GM18951 (cell line): ENCODE data around the gene DCUN1D2.

Experiments used
- POLR2A ChIP-seq: IDR thresholded peaks from 4 replicates; pipeline ENCODE4 v1.6.1; 2011; ENCODE audit warnings: mild to moderate bottlenecking; ENCODE audit not compliant: insufficient read length, insufficient read depth; ENCODE audit errors: extremely low read depth
- in situ Hi-C: fragments of 300-500 bp; cut with MboI; formaldehyde crosslinking; loops from one replicate; pipeline ENCODE4 v1.12.0; 2022; ENCODE audit warnings: low sequenced_read_pairs, mixed read lengths, inconsistent platforms; ENCODE audit not compliant: unreplicated experiment

DCUN1D2 gene

DNA sequence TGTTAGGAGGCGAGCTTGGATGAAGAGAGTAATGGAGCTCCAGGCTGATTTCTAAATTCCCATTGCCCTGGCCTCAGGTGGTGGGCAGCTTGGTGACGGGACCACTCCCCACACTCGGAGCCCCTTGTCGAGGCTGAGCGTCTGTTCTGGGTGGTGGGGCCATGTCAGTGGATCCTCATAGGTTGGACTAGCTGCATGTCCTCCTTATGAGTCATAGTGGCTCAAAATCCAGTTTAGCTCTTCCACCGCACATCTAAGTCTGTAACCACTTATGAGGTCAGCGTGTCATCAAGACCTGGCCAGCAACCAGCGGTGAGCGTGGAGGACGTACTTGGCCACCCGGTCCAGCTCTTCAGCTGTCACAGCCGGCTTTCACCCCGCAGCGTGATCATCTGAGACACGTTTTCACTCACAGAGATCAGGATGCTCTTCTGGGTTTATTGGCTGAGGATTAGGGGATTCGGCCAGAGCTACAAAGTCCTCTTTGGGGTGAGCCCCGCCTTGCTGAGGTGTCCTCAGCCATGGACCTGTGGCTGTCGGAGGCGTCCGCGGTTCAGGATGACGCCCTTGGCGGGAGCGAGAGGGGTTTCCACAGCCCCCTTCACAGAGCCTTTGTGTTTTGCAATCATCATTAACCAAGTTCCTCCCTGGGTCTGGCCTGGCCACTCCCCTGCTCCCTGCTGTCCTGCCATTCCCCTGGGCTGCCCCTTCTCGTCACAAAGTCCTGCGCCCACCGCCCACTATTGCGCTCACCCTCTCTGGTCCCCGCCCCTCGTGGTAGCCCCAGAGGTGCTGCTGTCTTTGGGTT lies 79.1 kb downstream of the DCUN1D2 start:
- in situ Hi-C loops, result no loop called here
- no peak for TF ChIP-seq POLR2A

DNA sequence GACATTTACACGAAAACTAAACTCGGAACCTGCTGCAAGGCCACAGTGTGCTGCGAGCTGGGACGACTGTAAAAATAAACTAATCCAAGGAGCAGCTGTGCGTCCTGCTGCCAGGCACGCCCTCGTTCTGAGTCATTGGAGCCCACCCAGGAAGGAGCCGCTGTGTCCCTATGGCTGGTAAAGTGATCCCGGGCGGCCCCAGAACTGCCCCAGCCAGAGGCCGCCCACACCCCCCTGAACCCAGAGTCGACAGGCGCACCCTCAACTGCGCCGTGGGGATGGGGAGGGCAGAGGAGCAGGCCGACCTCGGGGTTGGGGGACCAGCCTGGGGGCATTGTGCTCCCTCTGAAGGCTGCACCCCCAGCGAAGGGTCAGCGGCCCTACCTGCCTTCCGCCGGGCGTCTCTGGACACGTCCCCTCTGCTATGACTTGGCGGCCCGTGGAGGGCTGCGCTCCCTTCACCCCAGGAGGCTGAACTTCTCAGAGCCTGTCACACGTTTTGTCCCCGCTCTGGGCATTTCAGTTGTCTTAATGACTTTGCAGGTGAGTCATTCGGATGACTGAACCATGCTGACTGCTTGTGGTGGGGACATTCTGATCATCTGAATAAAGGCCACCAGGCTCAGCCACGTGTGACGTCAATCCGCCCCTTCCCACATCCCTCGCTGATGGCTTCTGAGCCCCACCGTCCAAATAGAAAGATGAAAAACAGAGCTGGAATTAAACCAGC lies 79.9 kb downstream of the DCUN1D2 start:
- TF ChIP-seq POLR2A, result no peak
- in situ Hi-C loops, result no loop called here

- TF ChIP-seq POLR2A, result no peak
- in situ Hi-C loops, result no loop called here
Observed at GRCh38 chr13:113408562-113408961, 81.9 kb downstream of the DCUN1D2 start.

GRCh38 chr13:113407531-113408393 lies 82.7 kb downstream of the DCUN1D2 start:
- TF ChIP-seq POLR2A, result no peak
- in situ Hi-C loops, result no loop called here

DNA sequence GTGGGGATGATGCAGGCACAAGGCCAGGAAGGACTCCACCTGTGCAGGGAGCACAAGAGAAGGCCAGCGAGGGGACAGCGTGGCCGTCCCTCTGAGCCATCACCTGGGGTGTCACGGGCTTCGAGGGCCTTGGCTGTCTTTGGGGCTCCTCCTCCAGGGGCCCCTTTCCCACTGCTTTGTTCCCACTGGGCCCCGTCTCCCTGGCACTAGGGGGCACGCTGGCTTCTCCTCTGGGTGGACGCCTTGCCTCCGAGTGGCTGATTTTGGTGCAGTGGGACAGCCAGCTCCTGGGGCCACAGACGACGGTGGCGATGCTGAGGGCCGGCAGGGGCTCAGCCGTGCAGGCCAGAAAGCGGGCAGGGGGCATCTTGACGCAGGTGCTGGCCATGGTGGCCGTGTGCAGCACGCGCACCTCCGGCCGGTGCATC lies 83.4 kb downstream of the DCUN1D2 start:
- in situ Hi-C loops, result no loop called here
- TF ChIP-seq POLR2A, result no peak

DNA sequence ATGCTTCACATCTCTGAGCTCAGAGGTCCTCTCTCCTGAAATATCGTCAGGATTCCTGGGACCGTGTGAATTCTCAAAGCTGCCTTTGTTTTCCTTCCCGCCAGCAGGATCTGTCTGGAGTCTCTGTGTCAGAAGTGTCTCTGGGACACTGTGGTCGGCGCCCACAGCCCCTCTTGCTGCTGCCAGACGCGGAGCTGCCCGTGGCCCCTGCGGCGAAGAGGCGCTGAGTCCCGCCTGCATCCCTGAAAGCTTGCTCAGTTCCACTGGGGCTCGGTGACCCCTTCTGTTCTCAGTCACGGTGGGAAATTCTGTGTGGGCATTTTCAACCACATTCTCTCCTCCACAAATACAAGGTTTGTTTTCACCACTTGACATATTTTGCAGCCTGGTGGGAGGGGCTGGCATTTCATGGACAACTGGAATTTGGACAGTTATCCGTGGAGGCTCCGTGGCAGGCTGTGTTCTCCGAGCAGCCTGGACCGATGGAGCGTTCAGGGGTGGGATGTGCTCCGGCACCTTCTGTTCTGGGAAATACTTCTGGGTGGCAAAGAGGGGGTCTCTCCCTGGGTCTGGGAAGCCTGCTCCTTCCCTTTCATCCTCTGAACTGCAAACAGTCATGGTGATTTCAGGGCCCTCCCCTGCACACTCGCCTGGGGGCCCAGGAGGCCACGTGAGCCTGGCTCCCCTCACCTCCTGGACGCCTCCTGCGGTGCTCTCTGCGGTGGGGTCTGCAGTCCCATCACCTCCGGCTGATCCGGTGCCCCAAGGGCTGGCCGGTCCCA lies 84.0 kb downstream of the DCUN1D2 start:
- no peak for TF ChIP-seq POLR2A
- in situ Hi-C loops, result no loop called here
